GM19324 (cell line): ENCODE data around the gene DIPK2B.

Experiments used
- ATAC-seq: cut with Tn5 transposase; IDR thresholded peaks from one replicate; pipeline ENCODE4 v1.9.1; 2021; ENCODE audit warnings: mild to moderate bottlenecking, moderate library complexity; ENCODE audit not compliant: unreplicated experiment, low FRiP score

DIPK2B gene, protein sequence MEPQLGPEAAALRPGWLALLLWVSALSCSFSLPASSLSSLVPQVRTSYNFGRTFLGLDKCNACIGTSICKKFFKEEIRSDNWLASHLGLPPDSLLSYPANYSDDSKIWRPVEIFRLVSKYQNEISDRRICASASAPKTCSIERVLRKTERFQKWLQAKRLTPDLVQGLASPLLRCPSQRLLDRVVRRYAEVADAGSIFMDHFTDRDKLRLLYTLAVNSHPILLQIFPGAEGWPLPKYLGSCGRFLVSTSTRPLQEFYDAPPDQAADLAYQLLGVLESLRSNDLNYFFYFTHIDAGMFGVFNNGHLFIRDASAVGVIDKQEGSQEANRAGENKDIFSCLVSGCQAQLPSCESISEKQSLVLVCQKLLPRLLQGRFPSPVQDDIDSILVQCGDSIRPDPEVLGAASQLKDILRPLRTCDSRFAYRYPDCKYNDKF

GRCh38 chrX:45200741-45201234 lies at the start of gene DIPK2B:
TSS of gene DIPK2B (minus strand) at chrX:45200876. CDS start at chrX:45200826, 50 bp downstream.
- no peak for ATAC-seq

DNA sequence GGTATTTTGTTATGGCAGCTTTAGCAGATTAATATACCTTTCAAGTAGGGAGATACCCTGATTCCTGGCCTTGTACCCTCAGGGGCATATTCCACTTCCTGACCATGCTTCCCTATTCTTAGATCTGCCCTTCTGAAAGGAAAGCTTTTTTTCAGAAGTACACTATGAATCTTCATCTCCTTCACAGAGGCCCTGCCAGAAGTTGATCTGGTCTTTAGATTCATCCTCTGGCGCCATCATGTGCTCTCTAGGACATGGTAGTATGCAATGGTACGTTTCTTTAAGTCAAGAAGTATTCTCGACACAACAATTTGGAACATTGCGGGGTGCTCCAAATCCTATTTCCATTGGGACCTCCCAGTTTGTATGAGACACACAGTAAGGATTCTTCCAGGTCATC lies 39.6 kb upstream of the DIPK2B start:
- ATAC-seq = no peak

- ATAC-seq = no peak
Observed at GRCh38 chrX:45238489-45238888, 37.8 kb upstream of the DIPK2B start.

- ATAC-seq = no peak
Observed at GRCh38 chrX:45233531-45233930, 32.9 kb upstream of the DIPK2B start.

GRCh38 chrX:45232139-45232538 lies 31.5 kb upstream of the DIPK2B start:
- no peak for ATAC-seq

DNA sequence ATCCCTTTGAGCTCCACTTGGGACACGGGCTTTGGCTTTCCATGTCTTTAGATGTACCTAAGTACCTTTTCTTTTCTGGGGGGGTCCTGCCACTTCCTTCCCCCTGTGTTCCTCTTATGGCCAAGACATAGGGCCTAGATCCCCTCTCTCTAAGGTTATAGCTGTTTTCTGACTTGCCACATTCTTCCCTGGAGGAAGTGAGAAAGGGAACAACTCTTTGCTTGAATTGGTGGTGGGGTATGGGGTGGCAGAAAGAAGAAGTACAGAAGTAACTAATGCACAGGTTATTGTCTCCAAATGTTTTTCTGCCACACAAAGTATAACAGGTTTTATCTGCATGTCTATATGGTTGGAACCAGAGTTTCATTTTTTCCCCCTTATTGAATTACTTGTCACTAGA lies 29.7 kb upstream of the DIPK2B start:
- no peak for ATAC-seq

DNA sequence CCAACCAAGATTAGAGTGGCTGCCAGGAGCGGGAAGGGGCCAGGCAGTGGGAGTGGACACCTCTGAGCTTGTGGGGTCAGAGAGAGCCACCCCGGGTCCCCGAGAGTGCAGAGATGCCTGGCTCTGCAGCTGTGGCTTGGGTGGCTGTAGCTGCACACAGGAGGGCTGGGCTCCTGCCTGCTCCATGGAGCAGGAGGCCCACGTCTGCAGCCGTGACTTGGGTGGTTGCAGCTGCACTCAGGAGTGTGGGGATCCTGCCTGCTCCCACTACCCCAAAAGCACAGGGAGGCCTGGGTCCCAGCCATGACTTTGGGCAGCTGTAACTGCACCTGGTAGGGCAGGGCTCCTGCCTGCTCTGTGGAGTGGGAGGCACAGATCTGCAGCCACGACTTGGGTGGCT lies 28.7 kb upstream of the DIPK2B start:
- ATAC-seq = no peak

DNA sequence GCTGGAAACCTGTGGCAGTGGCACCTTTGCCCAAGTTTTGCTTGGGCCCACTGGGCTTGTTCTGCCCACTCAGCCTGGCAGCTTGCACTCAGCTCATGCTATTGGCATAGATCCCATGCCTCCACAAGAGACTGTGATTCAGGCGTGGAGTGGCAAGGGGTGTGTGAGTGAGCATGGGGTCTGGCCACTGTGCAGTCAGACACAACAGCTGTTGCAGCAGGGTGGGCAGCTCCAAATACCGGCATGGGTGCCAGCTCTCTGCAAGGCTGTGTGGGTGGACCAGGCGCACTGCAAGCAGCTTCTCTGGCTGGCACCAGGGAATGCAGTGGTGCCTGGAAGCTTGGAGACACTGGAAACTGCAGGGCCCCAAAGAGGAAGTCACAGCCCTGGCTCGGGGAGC lies 27.4 kb upstream of the DIPK2B start:
- no peak for ATAC-seq

DNA sequence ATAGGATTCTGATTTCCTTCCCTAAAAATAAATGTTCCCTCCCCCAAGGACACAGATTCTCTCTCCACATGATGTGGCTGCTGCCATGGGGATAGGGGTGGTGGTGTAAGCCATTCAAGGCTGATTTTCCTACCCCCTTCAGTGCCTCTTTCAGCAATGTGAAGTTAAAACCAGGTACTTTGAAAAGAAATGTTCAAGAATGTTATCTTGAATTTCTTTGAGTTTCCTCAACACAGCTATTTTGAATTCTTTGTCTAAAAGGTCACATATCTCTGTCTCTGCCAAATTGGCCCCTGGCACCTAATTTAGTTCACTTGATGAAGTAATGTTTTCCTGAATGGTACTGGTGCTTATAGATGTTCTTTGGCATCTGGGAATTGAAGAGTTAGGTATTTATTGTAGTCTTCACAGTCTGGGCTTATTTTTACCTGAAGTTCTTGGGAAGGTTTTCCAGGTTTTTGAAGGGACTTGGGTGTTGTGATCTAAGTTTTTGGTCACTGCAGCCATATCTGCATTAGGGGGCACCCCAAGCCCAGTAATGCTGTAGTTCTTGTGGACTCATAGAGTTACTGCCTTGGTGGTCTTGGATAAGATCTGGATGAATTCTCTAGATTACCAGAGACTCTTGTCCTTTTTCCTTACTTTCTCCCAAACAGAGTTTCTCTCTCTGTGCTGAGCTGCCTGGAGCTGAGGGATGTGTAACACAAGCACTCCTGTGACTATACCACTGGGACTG lies 7.6 kb upstream of the DIPK2B start:
- ATAC-seq = no peak

DNA sequence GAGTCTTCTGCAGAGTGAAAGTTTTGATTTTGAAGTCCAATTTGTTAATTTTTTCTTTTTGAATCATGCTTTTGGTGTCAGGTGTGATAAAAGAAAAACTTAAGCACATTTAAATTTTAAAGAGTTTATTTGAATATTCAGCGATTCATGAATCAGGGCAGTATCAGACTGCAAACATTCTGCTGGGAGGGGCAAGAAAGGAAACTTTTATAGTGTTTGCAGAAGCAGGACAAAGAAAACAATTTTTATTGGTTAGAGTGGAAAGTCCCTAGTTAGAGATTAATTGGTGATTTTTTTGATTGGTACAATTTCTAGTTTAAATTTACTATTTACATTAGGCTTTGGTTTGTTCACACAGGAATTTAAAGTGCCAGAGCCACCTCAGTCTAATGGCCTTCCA lies 1.5 kb upstream of the DIPK2B start:
- ATAC-seq = no peak

DNA sequence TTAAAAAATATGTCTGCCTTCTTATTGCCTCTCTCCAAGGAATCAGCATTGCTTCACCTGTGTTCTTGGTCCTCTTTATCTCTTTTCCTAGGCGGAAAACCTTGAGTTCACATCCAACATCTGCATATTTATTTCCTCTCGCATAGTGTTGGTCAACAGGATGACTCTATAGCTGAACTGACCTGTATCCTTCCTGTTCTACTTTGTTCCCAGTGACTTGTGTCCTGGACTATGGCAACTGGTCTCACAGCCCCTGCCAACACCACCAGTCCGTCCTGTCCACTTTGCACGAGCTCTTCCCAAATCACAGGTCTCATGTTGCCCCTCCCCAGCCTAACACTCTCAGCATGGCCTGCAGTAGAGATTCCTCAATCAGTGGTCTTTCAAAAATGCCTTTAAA lies 2.0 kb downstream of the DIPK2B start:
- no peak for ATAC-seq

- no peak for ATAC-seq
Observed at GRCh38 chrX:45198301-45198700, 2.4 kb downstream of the DIPK2B start.

GRCh38 chrX:45196701-45197100 lies 4.0 kb downstream of the DIPK2B start:
- no peak for ATAC-seq

- ATAC-seq = no peak
Observed at GRCh38 chrX:45191820-45192409, 8.8 kb downstream of the DIPK2B start.

GRCh38 chrX:45191383-45191782 lies 9.3 kb downstream of the DIPK2B start:
- ATAC-seq = no peak

GRCh38 chrX:45187731-45188130 lies 12.9 kb downstream of the DIPK2B start:
- ATAC-seq = no peak

GRCh38 chrX:45186643-45187026 lies 14.0 kb downstream of the DIPK2B start:
- ATAC-seq = no peak

DNA sequence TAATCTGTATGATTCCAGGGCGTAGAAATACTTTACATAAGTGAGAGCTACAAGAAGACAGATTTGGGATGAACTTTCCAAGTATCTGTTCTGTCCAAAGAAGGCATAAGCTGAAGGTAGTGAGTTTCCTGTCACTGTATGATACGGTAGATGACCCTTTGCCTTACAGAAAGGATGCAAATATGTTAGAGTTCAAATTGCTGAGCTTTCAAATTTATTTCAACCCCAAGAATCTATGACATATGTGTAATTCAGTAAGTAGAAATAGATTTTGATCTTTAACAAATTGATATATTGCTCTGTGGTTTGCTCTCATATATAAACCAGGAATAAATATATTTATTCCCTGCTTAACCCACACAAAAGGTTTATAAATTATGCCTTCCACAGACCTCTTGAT lies 16.5 kb downstream of the DIPK2B start:
- ATAC-seq = no peak

GRCh38 chrX:45172890-45173289 lies 27.8 kb downstream of the DIPK2B start:
- ATAC-seq = no peak

DNA sequence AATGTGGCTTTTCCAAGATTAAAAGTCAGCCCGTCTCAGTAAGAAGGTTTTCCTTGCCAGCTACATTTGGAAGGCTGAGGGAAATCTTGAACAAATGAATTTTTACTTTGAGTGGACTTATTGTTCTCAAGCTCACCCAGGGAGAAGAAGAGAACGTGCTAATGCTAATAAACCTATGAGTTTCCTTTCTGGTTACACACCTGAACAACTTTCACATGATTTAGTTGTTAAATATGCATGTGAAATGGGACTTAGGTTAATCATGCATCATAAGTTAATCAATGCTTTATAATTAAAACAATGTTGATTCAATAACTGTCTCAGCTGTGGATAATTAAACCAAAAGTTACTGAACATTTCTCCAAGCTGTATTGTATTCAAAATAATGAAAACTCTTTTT lies 33.9 kb downstream of the DIPK2B start:
- no peak for ATAC-seq

- no peak for ATAC-seq
Observed at GRCh38 chrX:45165726-45166125, 35.0 kb downstream of the DIPK2B start.
